ENCODE results near the gene ASIC1. TPM values are rescaled to one million over a fixed set of nuclear protein-coding genes. Genes with fewer than 3 reads are reported as not detected.

ASIC1 gene
- total and polyA plus RNA-seq, 2 of the 13 experiments (the other 11 are each of a cell fraction or from before 2014, with no cell fraction given), result 0.44 to 1.5 TPM

DNA sequence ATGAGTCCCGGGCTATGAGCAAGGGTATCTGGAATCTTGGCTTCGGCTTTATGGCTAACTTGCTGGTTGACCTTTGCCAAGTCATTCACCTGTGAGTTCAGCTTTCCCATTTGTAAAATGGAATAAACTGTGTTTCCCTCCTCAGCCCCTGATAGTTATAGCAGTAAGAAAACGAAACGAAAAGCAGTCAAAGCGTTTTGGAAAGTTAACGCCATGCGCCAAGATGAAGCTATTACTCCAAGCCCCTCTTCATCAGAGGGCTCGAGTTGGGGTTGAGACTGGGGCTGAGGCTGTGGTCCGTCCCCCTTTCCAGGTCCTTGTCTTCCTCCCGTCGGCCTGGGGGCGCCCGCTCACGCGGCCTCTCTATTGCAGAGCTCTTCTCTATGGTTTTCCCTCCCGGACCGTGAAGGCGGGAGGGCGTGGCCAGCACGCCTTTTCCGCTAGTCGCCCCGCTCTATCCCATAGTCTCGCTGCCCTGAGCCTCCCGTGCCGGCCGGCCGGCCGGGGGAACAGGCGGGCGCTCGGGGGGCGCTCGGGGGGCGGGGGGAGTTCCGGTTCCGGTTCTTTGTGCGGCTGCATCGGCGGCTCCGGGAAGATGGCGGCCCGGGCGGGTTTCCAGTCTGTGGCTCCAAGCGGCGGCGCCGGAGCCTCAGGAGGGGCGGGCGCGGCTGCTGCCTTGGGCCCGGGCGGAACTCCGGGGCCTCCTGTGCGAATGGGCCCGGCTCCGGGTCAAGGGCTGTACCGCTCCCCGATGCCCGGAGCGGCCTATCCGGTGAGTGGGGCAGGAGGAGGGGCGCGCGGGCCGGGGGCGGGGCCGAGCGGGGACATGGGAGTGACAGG is 27.6 kb downstream of the ASIC1 start, which contains the start of gene SMARCD1 (continued):
- TF ChIP-seq, protein P1, sequence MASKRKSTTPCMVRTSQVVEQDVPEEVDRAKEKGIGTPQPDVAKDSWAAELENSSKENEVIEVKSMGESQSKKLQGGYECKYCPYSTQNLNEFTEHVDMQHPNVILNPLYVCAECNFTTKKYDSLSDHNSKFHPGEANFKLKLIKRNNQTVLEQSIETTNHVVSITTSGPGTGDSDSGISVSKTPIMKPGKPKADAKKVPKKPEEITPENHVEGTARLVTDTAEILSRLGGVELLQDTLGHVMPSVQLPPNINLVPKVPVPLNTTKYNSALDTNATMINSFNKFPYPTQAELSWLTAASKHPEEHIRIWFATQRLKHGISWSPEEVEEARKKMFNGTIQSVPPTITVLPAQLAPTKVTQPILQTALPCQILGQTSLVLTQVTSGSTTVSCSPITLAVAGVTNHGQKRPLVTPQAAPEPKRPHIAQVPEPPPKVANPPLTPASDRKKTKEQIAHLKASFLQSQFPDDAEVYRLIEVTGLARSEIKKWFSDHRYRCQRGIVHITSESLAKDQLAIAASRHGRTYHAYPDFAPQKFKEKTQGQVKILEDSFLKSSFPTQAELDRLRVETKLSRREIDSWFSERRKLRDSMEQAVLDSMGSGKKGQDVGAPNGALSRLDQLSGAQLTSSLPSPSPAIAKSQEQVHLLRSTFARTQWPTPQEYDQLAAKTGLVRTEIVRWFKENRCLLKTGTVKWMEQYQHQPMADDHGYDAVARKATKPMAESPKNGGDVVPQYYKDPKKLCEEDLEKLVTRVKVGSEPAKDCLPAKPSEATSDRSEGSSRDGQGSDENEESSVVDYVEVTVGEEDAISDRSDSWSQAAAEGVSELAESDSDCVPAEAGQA (IDR thresholded peaks at IDR 0.05; ENCODE audit: low read depth), result 0 out of 2 replicates have a peak, but pooled peaks have one; percentile 45
- TF ChIP-seq, protein P1 (CRISPR knock-in tag; IDR thresholded peaks at IDR 0.05; ENCODE audit: borderline replicate concordance), result no peak
- TF ChIP-seq REPIN1 (CRISPR knock-in tag; IDR thresholded peaks at IDR 0.05; ENCODE audit: borderline replicate concordance, low read depth) (no peak), HNF4G (IDR thresholded peaks at IDR 0.05; ENCODE audit: borderline replicate concordance, low read depth, low read length) (no peak), HNF4G (CRISPR knock-in tag; IDR thresholded peaks at IDR 0.05; ENCODE audit: borderline replicate concordance, low read depth) (no peak), ZC3H13 (CRISPR knock-in tag; IDR thresholded peaks at IDR 0.05) (no peak), SMAD9 (CRISPR knock-in tag; IDR thresholded peaks at IDR 0.05) (no peak), HDAC2 (CRISPR knock-in tag; IDR thresholded peaks at IDR 0.05) (peak; percentile 58), NFIB (CRISPR knock-in tag; IDR thresholded peaks at IDR 0.05; ENCODE audit: borderline replicate concordance) (no peak), PHF8 (CRISPR knock-in tag; IDR thresholded peaks at IDR 0.05) (peak; percentile 82), PAX8 (CRISPR knock-in tag; IDR thresholded peaks at IDR 0.05; ENCODE audit: borderline replicate concordance) (no peak), ZNF333 (CRISPR knock-in tag; IDR thresholded peaks at IDR 0.05; ENCODE audit: borderline replicate concordance) (no peak), MIER3 (CRISPR knock-in tag; IDR thresholded peaks at IDR 0.05; ENCODE audit: borderline replicate concordance) (0 out of 2 replicates have a peak, but pooled peaks have one; percentile 49), ZSCAN20 (CRISPR knock-in tag; IDR thresholded peaks at IDR 0.05; ENCODE audit: borderline replicate concordance) (no peak)
- TF ChIP-seq, protein P2, sequence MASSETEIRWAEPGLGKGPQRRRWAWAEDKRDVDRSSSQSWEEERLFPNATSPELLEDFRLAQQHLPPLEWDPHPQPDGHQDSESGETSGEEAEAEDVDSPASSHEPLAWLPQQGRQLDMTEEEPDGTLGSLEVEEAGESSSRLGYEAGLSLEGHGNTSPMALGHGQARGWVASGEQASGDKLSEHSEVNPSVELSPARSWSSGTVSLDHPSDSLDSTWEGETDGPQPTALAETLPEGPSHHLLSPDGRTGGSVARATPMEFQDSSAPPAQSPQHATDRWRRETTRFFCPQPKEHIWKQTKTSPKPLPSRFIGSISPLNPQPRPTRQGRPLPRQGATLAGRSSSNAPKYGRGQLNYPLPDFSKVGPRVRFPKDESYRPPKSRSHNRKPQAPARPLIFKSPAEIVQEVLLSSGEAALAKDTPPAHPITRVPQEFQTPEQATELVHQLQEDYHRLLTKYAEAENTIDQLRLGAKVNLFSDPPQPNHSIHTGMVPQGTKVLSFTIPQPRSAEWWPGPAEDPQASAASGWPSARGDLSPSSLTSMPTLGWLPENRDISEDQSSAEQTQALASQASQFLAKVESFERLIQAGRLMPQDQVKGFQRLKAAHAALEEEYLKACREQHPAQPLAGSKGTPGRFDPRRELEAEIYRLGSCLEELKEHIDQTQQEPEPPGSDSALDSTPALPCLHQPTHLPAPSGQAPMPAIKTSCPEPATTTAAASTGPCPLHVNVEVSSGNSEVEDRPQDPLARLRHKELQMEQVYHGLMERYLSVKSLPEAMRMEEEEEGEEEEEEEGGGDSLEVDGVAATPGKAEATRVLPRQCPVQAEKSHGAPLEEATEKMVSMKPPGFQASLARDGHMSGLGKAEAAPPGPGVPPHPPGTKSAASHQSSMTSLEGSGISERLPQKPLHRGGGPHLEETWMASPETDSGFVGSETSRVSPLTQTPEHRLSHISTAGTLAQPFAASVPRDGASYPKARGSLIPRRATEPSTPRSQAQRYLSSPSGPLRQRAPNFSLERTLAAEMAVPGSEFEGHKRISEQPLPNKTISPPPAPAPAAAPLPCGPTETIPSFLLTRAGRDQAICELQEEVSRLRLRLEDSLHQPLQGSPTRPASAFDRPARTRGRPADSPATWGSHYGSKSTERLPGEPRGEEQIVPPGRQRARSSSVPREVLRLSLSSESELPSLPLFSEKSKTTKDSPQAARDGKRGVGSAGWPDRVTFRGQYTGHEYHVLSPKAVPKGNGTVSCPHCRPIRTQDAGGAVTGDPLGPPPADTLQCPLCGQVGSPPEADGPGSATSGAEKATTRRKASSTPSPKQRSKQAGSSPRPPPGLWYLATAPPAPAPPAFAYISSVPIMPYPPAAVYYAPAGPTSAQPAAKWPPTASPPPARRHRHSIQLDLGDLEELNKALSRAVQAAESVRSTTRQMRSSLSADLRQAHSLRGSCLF (CRISPR knock-in tag; IDR thresholded peaks at IDR 0.05; ENCODE audit: borderline replicate concordance), result no peak
- TF ChIP-seq, protein P3, sequence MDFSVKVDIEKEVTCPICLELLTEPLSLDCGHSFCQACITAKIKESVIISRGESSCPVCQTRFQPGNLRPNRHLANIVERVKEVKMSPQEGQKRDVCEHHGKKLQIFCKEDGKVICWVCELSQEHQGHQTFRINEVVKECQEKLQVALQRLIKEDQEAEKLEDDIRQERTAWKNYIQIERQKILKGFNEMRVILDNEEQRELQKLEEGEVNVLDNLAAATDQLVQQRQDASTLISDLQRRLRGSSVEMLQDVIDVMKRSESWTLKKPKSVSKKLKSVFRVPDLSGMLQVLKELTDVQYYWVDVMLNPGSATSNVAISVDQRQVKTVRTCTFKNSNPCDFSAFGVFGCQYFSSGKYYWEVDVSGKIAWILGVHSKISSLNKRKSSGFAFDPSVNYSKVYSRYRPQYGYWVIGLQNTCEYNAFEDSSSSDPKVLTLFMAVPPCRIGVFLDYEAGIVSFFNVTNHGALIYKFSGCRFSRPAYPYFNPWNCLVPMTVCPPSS (IDR thresholded peaks at IDR 0.05), result no peak

Measured in HepG2 (cell line).